OCI-M2 (cell line): ENCODE measurements around the gene KRI1.
"Not testable (repeated sequence)": the region's sequence is repeated elsewhere in the genome, so short reads cannot be mapped to it uniquely, and the experiment has no call there.

Source experiments
- DNase-seq: peaks from one replicate; lab custom pipeline; 2025; ENCODE audit not compliant: unreplicated experiment; lab: John Stamatoyannopoulos, UW

KRI1 gene

DNA sequence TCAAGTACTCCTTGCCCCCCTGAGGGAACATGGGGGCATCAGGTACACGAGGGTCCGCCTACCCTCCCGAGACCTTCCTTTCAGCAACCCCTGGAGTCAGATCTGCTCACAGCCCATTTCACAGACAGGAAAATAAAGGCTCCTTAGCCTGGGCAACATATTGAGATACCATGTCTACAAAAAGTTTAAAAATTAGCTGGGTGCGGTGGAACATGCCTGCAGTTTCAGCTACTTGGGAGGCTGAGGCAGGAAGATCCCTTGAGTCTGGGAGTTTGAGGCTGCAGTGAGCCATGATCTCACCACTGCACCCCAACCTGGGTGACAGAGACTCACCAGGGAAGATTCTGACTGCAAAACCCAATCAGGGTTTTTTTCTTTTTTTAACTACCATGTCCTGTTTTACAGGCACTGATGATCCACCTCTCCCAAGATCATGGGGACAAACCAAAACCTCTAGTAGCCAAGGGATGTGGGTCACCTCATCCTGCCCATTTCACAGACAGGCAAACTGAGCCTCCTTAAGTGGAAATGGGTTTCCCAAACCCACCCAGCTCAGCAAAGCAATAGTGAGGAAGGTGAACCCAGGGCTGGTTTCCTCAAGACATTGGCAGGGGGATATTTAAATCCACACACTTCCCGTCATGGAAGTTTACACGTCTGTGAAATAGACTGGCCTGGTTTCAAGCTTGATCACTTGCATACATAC is 9.4 kb upstream of the KRI1 start:
- no peak for DNase-seq

DNA sequence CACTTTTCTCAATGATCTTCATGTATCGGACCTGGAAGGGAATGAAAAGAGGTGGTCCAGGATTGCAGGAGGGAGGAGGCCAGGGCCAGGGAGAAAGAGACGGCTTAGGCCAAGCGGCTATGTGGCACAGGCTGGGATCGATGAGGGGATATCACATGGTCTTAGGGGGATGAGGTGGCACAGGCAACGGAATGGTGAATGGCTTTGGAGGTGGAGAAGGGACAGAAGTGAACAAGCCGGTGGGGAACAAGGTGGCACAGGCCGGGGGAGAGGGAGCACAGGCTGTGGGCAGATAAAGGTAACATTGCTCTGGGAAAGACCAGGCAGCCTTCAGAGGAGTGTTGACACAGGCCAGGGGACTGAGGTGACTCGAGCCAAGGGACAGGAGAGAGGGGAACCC is 8.7 kb upstream of the KRI1 start:
- DNase-seq = no peak

DNA sequence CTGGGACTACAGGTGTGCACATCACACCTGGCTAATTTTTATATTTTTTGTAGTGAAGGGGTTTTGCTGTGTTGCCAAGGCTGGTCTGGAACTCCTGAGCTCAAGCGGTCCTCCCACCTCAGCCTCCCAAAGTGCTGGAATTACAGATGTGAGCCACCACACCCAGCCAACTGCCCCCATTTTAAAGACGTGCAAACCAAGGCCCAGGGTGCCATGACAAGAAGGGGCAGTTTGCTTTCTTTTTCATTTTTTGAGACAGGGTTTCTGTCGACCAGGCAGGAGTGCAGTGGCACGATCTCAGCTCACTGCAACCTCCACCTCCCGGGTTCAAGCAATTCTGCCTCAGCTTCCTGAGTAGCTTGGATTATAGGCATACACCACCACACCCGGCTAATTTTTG is 8.0 kb upstream of the KRI1 start:
- DNase-seq = not testable (repeated sequence)

DNA sequence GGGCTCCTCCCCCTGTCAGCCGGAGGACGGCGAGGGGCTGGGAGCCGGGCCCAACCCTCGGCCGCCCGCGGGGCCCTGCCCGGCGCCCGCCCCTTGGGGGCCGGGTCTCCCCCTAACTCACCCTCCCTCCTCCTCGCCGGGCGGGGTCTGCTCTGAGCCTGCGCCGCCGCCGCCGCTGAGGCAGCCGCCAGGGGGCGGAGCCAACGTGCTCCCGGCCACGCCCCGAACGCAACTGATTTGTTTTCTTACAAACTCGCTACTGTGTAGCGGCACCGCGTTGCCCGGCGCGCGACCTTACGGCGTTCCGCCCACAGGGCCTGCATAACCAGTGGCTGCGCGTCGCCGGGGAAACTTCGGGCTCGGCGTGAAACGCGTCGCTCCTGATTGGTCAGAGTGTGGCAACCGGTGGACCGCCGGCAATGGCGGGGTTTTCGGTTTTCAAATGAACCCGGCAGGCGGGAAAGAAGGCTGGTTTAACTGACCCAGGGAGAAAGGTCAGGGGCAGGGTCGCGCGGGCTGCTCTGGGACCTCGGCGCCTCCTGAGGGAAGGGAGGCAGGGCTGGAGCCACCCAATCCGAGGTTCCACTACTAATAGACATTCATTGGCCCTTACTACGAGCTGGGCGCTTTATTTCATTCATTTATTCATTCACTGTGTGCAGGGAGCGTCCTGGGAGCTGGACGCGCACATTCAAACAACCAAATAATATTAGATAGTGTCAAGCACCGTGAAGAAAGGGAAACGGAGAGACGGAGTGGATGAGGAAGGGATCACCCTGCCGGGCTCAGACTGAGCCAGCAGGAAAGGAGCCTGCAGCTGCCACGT is 3.2 kb upstream of the KRI1 start, which contains the start of gene CDKN2D:
Gene CDKN2D (minus strand): TSS at position 154 of the 826 bp plus-strand sequence. CDS start 326 bp downstream, outside the sequence.
- DNase-seq = peak; percentile 100

- no peak for DNase-seq
These were observed 2.4 kb upstream of the KRI1 start for GRCh38 chr19:10568062-10568825.

DNA sequence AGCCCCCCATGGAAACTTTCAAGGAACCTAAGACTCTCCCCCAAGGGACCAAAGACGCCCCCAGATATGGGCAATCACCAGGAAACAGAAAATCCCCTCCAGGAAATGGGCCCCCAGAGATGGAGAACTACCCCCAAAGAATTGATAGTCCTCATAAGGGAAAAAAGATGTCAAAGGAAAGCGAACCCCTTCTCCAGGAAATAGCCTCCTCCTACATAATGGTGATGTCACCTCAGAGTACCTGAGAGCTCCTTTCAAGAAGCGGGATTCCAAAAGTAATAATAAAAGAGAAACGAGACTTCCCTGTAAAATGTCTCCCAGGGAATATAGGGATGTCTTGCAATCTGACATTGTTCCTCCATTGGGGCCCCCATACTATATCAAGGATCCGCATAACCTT is 1.8 kb upstream of the KRI1 start:
- DNase-seq = no peak

DNA sequence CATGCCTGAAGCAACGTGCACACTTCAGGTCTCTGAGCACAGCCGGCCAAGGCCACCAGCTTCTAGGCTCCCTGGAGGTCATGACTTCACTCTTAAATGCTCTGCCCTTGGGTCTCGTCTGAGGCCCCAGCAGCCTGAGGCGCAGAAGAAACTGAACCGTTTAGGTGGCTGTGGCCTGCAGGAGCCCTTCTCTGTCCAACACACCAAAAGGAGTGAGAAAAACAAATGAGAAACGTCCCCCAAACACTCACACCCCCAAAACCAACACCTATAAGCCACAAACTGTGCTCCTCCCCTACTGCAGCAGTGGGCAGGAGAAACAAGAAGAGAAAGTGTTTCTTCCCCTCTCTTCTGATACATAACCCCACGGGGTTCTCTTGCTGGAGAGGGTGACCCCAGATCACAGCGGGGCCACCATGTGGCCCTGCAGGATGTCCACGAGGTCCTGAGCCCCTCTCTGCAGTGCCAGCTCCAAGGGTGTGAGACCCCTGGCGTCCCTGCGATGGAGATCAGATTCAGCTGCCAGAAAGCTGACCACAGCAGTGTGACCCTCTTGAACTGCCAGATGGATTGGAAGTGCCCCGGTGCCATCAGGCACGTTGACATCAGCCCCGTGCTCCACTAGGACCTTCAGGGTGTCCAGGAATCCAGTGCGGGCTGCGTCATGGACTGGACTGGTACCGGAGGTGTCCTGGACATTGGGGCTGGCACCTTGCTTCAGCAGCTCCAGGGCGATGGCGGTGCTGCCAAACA is 1.0 kb upstream of the KRI1 start:
- DNase-seq = no peak

DNA sequence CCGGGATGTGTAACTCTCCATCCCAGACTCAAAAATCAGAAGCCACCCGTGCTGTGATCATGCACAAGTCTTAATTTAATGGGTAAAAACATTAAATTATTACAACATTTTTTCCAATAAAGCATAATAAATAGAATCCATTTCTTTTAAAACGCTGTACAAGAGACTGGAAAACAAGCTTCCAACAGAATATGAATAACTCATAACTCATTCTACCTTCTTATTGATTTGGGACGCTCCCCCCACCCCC is 523 bp upstream of the KRI1 start:
- no peak for DNase-seq

DNA sequence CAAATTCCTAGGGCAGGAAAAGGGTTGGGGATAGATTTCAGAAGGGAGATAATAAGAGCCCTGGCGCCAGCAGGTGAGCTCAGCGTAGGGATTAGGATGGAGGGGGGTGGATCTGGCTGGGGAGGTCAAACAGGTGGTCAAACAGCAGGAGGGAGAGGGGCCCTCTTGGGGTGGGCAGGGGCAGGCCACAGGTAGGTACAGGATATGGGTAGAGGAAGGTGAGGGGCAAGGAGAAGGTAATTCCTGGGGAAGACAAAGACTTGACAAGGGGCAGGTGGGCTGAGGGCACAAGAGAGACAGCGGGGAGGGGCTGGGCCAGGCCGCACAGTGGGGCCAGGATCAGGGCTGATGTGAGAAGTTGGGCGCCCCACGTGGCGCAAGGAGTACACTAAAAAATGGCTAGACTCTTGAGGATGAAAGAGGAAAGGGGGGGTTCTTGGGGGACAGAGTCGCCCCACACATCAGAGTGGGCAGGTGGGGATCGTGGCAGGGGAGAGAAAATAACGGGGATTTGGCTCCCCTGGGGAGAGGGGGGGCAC is 713 bp downstream of the KRI1 start:
- DNase-seq = no peak

GRCh38 chr19:10562609-10563008 is 3.2 kb downstream of the KRI1 start:
- no peak for DNase-seq

- no peak for DNase-seq
These were observed 5.7 kb downstream of the KRI1 start for GRCh38 chr19:10560154-10560553.

GRCh38 chr19:10557603-10558197 is 8.1 kb downstream of the KRI1 start:
- no peak for DNase-seq

DNA sequence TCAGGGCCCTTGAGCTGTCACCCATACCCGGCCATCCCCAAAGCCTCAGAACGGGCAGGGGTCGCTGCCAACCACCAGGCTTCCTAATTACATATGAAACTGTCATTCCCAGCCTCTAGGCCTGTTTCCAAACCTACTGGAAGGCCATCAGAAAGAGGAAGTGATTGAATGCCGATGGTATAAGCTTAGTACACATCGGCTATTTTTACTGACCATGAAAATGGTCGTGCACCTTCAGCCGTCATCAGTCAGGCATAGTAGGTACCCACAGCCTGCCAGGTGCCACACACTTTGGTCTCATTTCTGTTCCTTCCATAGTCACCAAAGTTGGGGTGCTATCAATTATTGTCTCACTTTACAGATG is 10.2 kb downstream of the KRI1 start:
- no peak for DNase-seq

DNA sequence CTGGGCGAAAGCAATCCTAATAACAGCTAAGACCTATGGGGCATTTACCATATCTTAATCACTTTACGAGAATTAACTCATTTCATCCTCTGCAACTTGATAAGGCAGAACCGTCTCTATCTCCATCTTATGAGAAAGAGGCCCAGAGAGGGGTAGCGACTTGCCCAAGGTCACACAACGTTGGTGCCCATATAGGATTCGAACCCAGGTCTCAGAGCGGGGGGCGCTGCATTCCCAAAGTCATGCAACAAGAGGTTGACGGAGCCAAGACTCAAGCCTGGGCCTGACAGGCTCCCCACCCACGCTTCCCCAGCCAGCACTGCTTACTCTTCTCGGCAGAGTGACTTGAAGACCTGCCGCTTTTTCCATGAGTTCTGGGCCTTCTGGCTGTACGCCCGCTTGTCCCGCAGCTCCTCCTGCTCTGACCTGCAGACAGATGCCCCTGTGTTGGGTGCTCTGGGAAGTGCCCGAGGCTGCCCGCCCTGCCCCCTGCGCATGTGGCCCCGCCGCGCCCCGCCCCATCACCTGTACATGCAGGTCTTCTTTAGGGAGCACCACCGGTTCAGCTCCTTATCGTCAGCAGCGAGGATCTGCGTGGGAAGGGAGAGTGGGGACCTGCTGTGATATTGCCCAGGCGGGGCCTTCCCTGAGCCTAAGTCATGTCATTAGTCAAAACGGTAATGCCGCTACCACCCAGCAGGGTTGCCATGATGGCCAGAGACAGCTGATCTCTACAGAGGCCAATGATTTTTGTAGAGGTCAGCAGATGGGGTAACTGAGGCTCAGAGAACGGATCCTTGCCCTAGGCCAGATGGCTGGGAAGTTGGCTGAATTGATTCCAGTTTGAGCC is 10.8 kb downstream of the KRI1 start:
- DNase-seq = no peak

DNA sequence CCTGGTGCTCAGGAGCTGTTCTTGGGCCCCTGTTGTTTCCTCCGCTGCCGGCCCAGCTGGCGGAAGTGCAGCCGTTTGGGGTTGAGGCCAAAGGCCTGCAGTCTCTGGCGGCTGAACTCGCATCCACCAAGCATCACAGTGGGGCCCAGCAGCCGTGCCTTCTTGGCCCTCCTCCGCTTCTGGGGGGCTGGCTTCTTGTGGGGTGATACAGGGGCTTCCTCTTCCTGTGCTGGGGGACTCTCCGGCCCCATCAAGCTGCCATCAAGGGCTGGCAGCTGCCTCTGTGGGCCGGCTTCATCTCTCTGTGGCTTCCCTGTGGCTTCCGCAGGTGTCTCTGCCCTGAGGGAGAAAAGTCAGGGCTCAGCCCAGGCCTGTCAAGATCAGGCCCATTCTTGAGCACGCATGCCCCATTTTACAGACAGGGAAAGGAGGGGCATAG is 11.8 kb downstream of the KRI1 start:
- DNase-seq = no peak

DNA sequence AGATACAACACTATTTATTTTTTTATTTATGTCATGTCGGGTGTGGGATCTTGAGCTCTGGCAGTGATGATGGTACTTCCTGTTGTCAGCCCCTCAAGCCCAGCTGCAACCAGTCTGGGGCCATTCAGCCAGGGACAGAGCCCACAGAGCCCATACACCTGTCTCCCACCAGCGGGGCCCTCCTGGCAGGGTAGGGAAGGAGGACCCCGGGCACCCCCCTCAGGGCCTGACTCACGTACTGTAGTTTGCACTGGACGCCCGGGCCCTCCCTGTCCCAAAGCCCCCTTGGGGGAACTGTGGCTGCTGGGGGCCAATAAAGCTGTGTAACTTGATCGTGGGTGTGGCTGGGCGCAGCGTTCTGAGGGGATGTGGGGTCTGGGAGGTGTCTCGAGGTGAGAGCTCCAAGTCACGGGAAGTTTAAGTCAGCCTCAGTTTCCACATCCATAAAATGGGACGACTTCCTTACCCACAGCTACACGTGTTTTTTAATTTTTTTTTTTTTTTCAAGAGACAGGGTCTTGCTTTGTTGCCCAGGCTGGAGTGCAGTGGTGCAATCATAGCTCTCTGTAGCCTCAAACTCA is 12.6 kb downstream of the KRI1 start:
- no peak for DNase-seq

GRCh38 chr19:10552510-10553053 is 13.2 kb downstream of the KRI1 start:
- DNase-seq = no peak

- DNase-seq = no peak
These were observed 14.0 kb downstream of the KRI1 start for GRCh38 chr19:10551698-10552301.

DNA sequence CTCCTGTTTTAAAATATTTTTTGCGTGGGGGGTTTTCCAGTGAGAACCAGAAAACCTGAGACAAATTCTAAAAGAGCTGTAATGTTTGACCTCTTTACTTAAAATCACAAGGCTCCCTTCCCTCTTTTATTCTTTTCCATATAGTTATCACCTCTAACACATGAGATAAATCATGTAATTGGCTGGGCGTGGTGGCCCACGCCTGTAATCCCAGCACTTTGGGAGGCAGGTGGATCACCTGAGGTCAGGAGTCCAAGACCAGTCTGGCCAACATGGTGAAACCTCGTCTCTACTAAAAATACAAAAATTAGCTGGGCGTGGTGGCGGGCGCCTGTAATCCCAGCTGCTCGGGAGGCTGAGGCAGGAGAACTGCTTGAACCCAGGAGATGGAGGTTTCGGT is 14.8 kb downstream of the KRI1 start:
- DNase-seq = not testable (repeated sequence)
